Lung (tissue), 12 donors: ENCODE measurements around the gene TMEM106B. TPM values are rescaled to one million over a fixed set of nuclear protein-coding genes. Genes with fewer than 3 reads are reported as not detected.

Experiments used
- ATAC-seq: fragments of 200-7000 bp; cut with Tn5 transposase; one replicate; pipeline ENCODE4 v1.9.1; 2020; ENCODE audit warnings: moderate number of reproducible peaks; ENCODE audit not compliant: insufficient read depth, low FRiP score
- DNase-seq, 3 donors: peaks; one replicate each; pipeline ENCODE4 v3.0.0-alpha.2; 2013 to 2017
- H3K27ac ChIP-seq, 2 donors: one replicate each; pipeline ENCODE4 v1.5.1; 2013; ENCODE audit warnings: mild to moderate bottlenecking in 2 of 2, moderate library complexity in 2 of 2, control low read depth in 1 of 2, inconsistent platforms in 1 of 2, low read depth in 1 of 2, low read length in 1 of 2
- H3K27me3 ChIP-seq, 3 donors: one replicate each; pipeline ENCODE4 v1.5.1; 2013; ENCODE audit warnings: low read length in 2 of 3; ENCODE audit not compliant: control insufficient read depth in 3 of 3, insufficient read depth in 3 of 3
- H3K36me3 ChIP-seq, 4 donors: one replicate each; pipeline ENCODE4 v1.5.1; 2013; ENCODE audit warnings: low read length in 4 of 4, mild to moderate bottlenecking in 1 of 4, moderate library complexity in 1 of 4; ENCODE audit not compliant: control insufficient read depth in 4 of 4, insufficient read depth in 4 of 4
- H3K4me1 ChIP-seq, 5 donors: one replicate each; pipeline ENCODE4 v1.5.1; 2013; ENCODE audit warnings: low read length in 5 of 5, mild to moderate bottlenecking in 2 of 5, moderate library complexity in 1 of 5; ENCODE audit not compliant: control insufficient read depth in 5 of 5, insufficient read depth in 5 of 5
- H3K4me3 ChIP-seq: one replicate; pipeline ENCODE4 v1.5.1; 2013; ENCODE audit warnings: mild to moderate bottlenecking, control low read depth, moderate library complexity
- H3K9ac ChIP-seq, 2 donors: one replicate each; pipeline ENCODE4 v1.5.1; 2013; ENCODE audit warnings: low read length in 2 of 2, control low read depth in 1 of 2; ENCODE audit not compliant: insufficient read depth in 1 of 2
- H3K9me3 ChIP-seq, 4 donors: one replicate each; pipeline ENCODE4 v1.5.1; 2013; ENCODE audit warnings: low read length in 3 of 4, mild to moderate bottlenecking in 1 of 4, moderate library complexity in 1 of 4; ENCODE audit not compliant: control insufficient read depth in 4 of 4, insufficient read depth in 3 of 4
- WGBS, 2 donors: extraction: QIAGEN DNeasy Blood & Tissue Kit; methylation state at CpG; one replicate each; pipeline ENCODE4 v1.1.7; 2013; 5-methylcytosine and 5-hydroxymethylcytosine counted together
- polyA plus RNA-seq, 2 donors: library from polyadenylated mRNA; stranded (reverse); fragments of 200-250 nt; gene quantifications; one replicate each; pipeline ENCODE4 v1.2.1, GENCODE V29; 2013
- total RNA-seq, 2 donors: library from RNA; depleted of rRNA in 1 of 2; stranded (reverse); fragments of >200 nt in 1 of 2; gene quantifications; one replicate each; pipeline ENCODE4 v1.2.1, GENCODE V29; 2014 to 2021
- TF ChIP-seq, protein P1 (sequence below): IDR thresholded peaks from 2 replicates; pipeline ENCODE4 v1.5.1; 2012; ENCODE audit warnings: mild to moderate bottlenecking; ENCODE audit errors: control extremely low read depth, extremely low read depth
- donor health status: control.
- donor health status: control.
- donor health status: Bipolar disorder and iron deficiency.
- donor health status: healthy.
- donor health status: DM: yes; HTN: yes; CAD: no.

The TMEM106B gene
- total and polyA plus RNA-seq, 4 donors, result 11.8 to 100 (median 24.8) TPM

DNA sequence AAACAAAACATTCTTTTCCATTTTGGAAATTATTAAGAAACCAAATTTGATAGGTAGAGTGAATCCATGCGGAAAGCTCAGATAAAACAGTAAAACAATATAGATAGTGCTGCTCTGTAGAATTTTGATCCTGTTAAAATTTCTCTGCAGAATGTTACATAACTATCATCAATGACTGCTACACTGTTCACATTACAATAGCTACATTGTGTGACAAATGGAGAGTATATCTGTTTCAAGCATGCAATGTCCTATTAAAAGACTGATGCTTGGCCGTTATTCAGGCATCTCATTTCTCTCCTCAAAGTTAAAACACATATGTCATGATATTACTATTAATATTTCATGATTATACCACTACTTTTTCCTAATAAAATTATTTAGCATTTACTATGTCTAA lies 14.7 kb upstream of the TMEM106B start:
- H3K9me3 ChIP-seq, result no peaks in the 10 kb centered on the region
- no peak for ATAC-seq
- no peaks in the 10 kb centered on the region for H3K36me3 ChIP-seq
- 88 to 93% methylated on average over 2 of the region's 2 CpGs for WGBS, 2 donors
- no peak overlapping the region for H3K27ac ChIP-seq
- TF ChIP-seq, protein P1, sequence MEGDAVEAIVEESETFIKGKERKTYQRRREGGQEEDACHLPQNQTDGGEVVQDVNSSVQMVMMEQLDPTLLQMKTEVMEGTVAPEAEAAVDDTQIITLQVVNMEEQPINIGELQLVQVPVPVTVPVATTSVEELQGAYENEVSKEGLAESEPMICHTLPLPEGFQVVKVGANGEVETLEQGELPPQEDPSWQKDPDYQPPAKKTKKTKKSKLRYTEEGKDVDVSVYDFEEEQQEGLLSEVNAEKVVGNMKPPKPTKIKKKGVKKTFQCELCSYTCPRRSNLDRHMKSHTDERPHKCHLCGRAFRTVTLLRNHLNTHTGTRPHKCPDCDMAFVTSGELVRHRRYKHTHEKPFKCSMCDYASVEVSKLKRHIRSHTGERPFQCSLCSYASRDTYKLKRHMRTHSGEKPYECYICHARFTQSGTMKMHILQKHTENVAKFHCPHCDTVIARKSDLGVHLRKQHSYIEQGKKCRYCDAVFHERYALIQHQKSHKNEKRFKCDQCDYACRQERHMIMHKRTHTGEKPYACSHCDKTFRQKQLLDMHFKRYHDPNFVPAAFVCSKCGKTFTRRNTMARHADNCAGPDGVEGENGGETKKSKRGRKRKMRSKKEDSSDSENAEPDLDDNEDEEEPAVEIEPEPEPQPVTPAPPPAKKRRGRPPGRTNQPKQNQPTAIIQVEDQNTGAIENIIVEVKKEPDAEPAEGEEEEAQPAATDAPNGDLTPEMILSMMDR, result no peak
- DNase-seq, result no peak
- no peak overlapping the region for H3K9ac ChIP-seq
- H3K4me3 ChIP-seq, result no peak overlapping the region
- H3K27me3 ChIP-seq, result no peaks in the 10 kb centered on the region
- no peaks in the 10 kb centered on the region for H3K4me1 ChIP-seq

DNA sequence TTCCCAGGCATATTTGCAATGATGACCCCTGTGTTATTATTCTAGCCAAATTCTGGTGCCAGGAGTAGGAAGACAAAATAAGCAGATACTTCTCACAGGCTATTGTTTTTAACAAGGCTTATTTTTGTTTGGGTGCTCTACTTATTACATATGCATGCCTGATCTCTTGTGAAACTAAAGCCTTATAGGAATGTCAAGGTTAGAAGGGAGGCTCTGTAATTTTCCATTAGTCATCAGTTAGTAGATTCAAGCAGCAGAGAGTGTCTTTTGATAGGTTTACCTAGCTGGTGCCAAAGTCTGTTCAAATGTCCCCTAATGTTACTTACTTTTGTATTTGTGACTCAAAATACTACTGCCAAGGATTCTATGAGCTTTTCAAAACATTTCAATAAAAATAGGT lies 11.7 kb upstream of the TMEM106B start:
- no peak overlapping the region for H3K9ac ChIP-seq
- H3K4me3 ChIP-seq, result no peak overlapping the region
- no peak for ATAC-seq
- no peaks in the 10 kb centered on the region for H3K4me1 ChIP-seq
- H3K27me3 ChIP-seq, result no peaks in the 10 kb centered on the region
- TF ChIP-seq, protein P1, result no peak
- H3K9me3 ChIP-seq, result no peaks in the 10 kb centered on the region
- no peak for DNase-seq
- no peaks in the 10 kb centered on the region for H3K36me3 ChIP-seq
- H3K27ac ChIP-seq, result no peak overlapping the region

DNA sequence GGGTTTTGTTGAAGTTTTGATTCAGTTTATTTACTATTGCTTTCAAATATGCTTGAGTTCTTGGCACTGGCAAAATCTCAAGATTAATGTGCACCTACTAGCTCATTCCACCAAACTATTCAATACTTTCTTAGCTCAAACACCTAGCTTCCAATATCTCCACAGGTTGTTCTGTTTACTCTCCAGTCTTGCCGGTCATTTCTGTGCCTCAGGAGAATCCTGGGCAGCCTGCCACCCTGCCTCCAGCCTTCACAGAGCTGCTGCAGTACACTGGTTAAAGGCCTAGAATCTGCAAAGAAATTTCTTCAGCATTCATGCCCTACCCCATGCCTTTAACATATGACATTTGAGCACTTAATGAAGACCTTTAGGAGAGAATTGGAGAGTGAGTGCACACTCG lies 4.0 kb upstream of the TMEM106B start:
- no peaks in the 10 kb centered on the region for H3K9me3 ChIP-seq
- no peak for DNase-seq
- H3K9ac ChIP-seq, result no peak overlapping the region
- no peak overlapping the region for H3K27ac ChIP-seq
- H3K4me1 ChIP-seq, result peaks cover 0 to 7% (median 1%) of the 10 kb centered on the region in 5 donors
- ATAC-seq, result no peak
- no peaks in the 10 kb centered on the region for H3K36me3 ChIP-seq
- no peak overlapping the region for H3K4me3 ChIP-seq
- H3K27me3 ChIP-seq, result peaks cover 0 to 11% (median 8%) of the 10 kb centered on the region in 3 donors
- TF ChIP-seq, protein P1, result no peak
- 46 to 80% methylated on average over 2 of the region's 2 CpGs for WGBS, 2 donors

DNA sequence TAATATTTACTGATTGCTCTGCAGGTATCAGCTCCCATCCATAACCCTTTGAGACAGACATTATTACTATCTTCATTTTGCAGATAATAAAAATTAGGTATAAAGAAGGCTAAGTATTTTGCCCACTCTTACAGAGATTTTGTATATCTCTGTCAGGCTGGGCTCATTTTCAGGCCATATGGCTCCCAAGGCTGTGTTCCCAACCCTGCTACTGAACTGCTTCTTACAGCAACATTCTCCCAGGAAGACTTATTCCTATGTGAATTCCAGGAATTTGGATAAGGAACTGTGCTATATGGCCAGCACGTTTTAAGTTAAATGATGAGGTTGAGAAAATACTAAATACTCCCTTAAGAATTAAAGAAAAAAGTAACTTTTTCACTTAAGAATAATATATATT lies 1.9 kb upstream of the TMEM106B start:
- TF ChIP-seq, protein P1, result no peak
- Histone ChIP-seq H3K36me3 (no peaks in the 10 kb centered on the region), H3K27ac (no peak overlapping the region), H3K9me3 (no peaks in the 10 kb centered on the region), H3K4me1 (peaks cover 0 to 14% (median 5%) of the 10 kb centered on the region in 5 donors), H3K27me3 (peaks cover 0 to 11% (median 8%) of the 10 kb centered on the region in 3 donors), H3K4me3 (no peak overlapping the region), H3K9ac (no peak overlapping the region)
- DNase-seq (no peak), ATAC-seq (no peak)
- 56 to 78% methylated on average over 1 of the region's 1 CpG for WGBS, 2 donors
